Panc1 (cell line): Measurements from ENCODE around the gene KATNAL1. TPM values are rescaled to one million over a fixed set of nuclear protein-coding genes. Genes with fewer than 3 reads are reported as not detected.

Experiments
- ATAC-seq: fragments of 200-7000 bp; cut with Tn5 transposase; 2 replicates; pipeline ENCODE4 v1.9.1; 2020; ENCODE audit warnings: mild to moderate bottlenecking, moderate library complexity
- BruUV-seq: library from RNA; stranded (reverse); fragments of 400-500 nt; replicated peaks from 2 replicates; lab custom pipeline; 2021; lab: Mats Ljungman, UMichigan
- CTCF ChIA-PET: fragments of 300-600 bp; sonication (Branson Sonifier 250); formaldehyde crosslinking; loops from one replicate; lab custom pipeline; 2022; ENCODE audit warnings: antibody characterized with exemption; lab: Charles Lee
- POLR2A ChIA-PET: fragments of 300-600 bp; sonication (Branson Sonifier 250); formaldehyde crosslinking; loops from one replicate; lab custom pipeline; 2022; ENCODE audit warnings: antibody characterized with exemption; lab: Charles Lee
- DNase-seq: peaks from one replicate; pipeline ENCODE4 v3.0.0-alpha.2; 2010; ENCODE audit warnings: low read depth, low spot score
- H3K27ac ChIP-seq: 2 replicates; pipeline ENCODE4 v1.5.1; 2011; ENCODE audit warnings: mild to moderate bottlenecking, low read length, inconsistent platforms
- H3K27me3 ChIP-seq: fragments of 200-500 bp; sonication (Bioruptor generic); 2 replicates; pipeline ENCODE4 v1.6.0; 2014; ENCODE audit warnings: low read length, inconsistent platforms; ENCODE audit not compliant: control insufficient read depth, insufficient read depth
- H3K36me3 ChIP-seq: fragments of 200-500 bp; sonication (Bioruptor generic); 2 replicates; pipeline ENCODE4 v1.5.1; 2014; ENCODE audit warnings: inconsistent platforms, mild to moderate bottlenecking, low read length, moderate library complexity; ENCODE audit not compliant: control insufficient read depth, insufficient read depth
- H3K4me1 ChIP-seq: 2 replicates; pipeline ENCODE4 v1.5.1; 2011; ENCODE audit warnings: inconsistent platforms, mild to moderate bottlenecking, low read length, moderate library complexity; ENCODE audit not compliant: control insufficient read depth, insufficient read depth
- H3K4me3 ChIP-seq, 2 experiments: 2 replicates each; pipeline ENCODE4 v1.5.1; 2011 to 2012; ENCODE audit warnings: low read depth in 2 of 2, low read length in 2 of 2, mild to moderate bottlenecking in 2 of 2, inconsistent platforms in 1 of 2, moderate library complexity in 1 of 2
- H3K9me3 ChIP-seq: fragments of 200-500 bp; sonication (Bioruptor generic); 2 replicates; pipeline ENCODE4 v1.5.1; 2014; ENCODE audit warnings: low read depth, mild to moderate bottlenecking, inconsistent platforms, low read length, moderate library complexity; ENCODE audit not compliant: control insufficient read depth, insufficient read depth
- POLR2AphosphoS5 ChIP-seq: IDR thresholded peaks from 2 replicates; pipeline ENCODE4 v1.6.1; 2012; ENCODE audit warnings: mild to moderate bottlenecking, low read depth, low read length, moderate library complexity
- REST ChIP-seq, 2 experiments: IDR thresholded peaks; 2 replicates each; pipeline ENCODE4 v1.6.1; 2011 to 2012; ENCODE audit warnings: low read depth in 2 of 2, control low read depth in 1 of 2, low read length in 1 of 2, mild to moderate bottlenecking in 1 of 2, moderate library complexity in 1 of 2; ENCODE audit not compliant: insufficient read depth in 1 of 2
- SIN3A ChIP-seq: IDR thresholded peaks from 2 replicates; pipeline ENCODE4 v1.6.1; 2012; ENCODE audit warnings: low read depth, mild to moderate bottlenecking, low read length, moderate library complexity, borderline replicate concordance; ENCODE audit not compliant: insufficient read depth
- TCF7L2 ChIP-seq: IDR thresholded peaks from 2 replicates; pipeline ENCODE4 v1.6.1; 2011; ENCODE audit warnings: mild to moderate bottlenecking, low read depth, low read length, inconsistent platforms
- in situ Hi-C: cut with HindIII; loops from 2 replicates; pipeline ENCODE4 v1.10.0; 2016; ENCODE audit warnings: low sequenced_read_pairs, low pct_unique_long_range_greater_than_20kb
- intact Hi-C: fragments of 100-400 bp; cut with micrococcal nuclease; formaldehyde crosslinking; loops from one replicate; pipeline ENCODE4 v1.10.0; 2022; ENCODE audit not compliant: unreplicated experiment
- total RNA-seq: library from RNA; stranded (reverse); gene quantifications from one replicate; pipeline ENCODE4 v1.2.1, GENCODE V29; 2021; ENCODE audit not compliant: unreplicated experiment
- TF ChIP-seq, protein P1 (sequence below): fragments of 450-650 bp; IDR thresholded peaks from 2 replicates; pipeline ENCODE4 v1.5.1; 2017; ENCODE audit warnings: mild to moderate bottlenecking

Gene KATNAL1
- total RNA-seq, 1 experiment from 2014 or later, result 34.3 TPM

DNA sequence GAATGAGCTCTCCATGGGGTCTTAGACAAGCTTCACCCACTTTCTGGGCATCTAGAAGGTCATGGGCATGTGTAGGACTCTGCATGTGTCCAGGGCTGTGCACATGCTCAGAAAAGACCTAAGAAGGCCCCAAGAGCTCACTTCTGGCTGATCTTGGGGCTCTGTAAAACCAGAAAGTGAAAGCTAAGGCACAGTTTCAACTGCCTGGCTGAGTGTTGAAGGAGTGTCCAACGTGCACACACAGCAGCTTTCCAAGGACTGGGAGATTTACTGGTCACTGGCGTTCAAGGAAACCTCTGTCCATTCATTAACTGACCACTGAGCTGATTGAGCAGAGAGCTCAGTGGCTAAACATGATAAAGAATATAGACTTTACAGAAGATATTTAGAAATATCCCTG lies 137.9 kb downstream of the KATNAL1 start:
- Histone ChIP-seq H3K4me1 (no peaks in the 10 kb centered on the region), H3K4me3 (no peak overlapping the region), H3K27me3 (no peaks in the 10 kb centered on the region), H3K9me3 (no peaks in the 10 kb centered on the region), H3K36me3 (no peaks in the 10 kb centered on the region), H3K27ac (no peak overlapping the region)
- in situ Hi-C loops, result no loop called here
- no TSS peak for BruUV-seq
- POLR2A ChIA-PET, result no interaction called here
- ATAC-seq (no peak), DNase-seq (no peak)
- CTCF ChIA-PET, result interaction anchor here (0.6 kb wide), 1 partner anchor 147 kb away, joined by 4 read pairs; no protein-coding TSS in a partner anchor
- intact Hi-C loops, result no loop called here
- TF ChIP-seq REST (IDR thresholded peaks at IDR 0.05; ENCODE audit: insufficient read depth in 1 of 2, low read depth in 2 of 2, low read length in 1 of 2), result no peak
- TF ChIP-seq TCF7L2, result no peak
- no peak for TF ChIP-seq POLR2AphosphoS5
- no peak for TF ChIP-seq SIN3A
- TF ChIP-seq, protein P1, sequence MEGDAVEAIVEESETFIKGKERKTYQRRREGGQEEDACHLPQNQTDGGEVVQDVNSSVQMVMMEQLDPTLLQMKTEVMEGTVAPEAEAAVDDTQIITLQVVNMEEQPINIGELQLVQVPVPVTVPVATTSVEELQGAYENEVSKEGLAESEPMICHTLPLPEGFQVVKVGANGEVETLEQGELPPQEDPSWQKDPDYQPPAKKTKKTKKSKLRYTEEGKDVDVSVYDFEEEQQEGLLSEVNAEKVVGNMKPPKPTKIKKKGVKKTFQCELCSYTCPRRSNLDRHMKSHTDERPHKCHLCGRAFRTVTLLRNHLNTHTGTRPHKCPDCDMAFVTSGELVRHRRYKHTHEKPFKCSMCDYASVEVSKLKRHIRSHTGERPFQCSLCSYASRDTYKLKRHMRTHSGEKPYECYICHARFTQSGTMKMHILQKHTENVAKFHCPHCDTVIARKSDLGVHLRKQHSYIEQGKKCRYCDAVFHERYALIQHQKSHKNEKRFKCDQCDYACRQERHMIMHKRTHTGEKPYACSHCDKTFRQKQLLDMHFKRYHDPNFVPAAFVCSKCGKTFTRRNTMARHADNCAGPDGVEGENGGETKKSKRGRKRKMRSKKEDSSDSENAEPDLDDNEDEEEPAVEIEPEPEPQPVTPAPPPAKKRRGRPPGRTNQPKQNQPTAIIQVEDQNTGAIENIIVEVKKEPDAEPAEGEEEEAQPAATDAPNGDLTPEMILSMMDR, result no peak

GRCh38 chr13:30165796-30166195 lies 141.6 kb downstream of the KATNAL1 start:
- Histone ChIP-seq H3K4me1 (no peaks in the 10 kb centered on the region), H3K27me3 (no peaks in the 10 kb centered on the region), H3K9me3 (no peaks in the 10 kb centered on the region), H3K27ac (no peak overlapping the region), H3K4me3 (no peak overlapping the region), H3K36me3 (no peaks in the 10 kb centered on the region)
- no peak for TF ChIP-seq SIN3A
- TF ChIP-seq, protein P1, result no peak
- no peak for TF ChIP-seq TCF7L2
- TF ChIP-seq POLR2AphosphoS5, result no peak
- TF ChIP-seq REST (IDR thresholded peaks at IDR 0.05; ENCODE audit: insufficient read depth in 1 of 2, low read depth in 2 of 2, low read length in 1 of 2), result no peak
- DNase-seq (no peak), ATAC-seq (no peak)
- ChIA-PET POLR2A (no interaction called here), CTCF (no interaction called here)
- intact Hi-C loops (no loop called here), in situ Hi-C loops (no loop called here)
- no TSS peak for BruUV-seq
